GM18498 (cell line): ENCODE measurements around the gene STAC.
"Not testable (repeated sequence)": the region's sequence is repeated elsewhere in the genome, so short reads cannot be mapped to it uniquely, and the experiment has no call there.

ENCODE experiments used
- ATAC-seq: cut with Tn5 transposase; IDR thresholded peaks from one replicate; pipeline ENCODE4 v1.9.1; 2021; ENCODE audit warnings: mild to moderate bottlenecking, moderate library complexity; ENCODE audit not compliant: unreplicated experiment

Gene STAC

DNA sequence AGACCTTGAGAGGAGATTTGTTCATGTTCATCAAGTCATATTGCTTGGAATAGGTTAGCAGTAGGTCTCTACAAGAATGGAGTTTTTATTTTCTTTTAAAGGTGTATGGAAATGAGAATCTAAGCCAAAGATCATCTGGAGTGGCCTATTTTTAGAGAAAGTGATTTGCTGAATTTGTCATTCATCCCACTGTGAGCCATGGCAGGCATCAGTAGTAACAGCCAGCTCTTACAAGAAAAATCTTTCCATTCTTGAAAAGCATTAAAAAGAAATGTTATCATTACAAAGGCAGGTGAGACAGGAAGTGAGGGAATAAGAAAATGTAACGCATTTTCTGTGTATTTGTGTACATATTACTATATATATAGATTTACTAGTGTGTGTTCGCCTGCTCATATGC, 29.6 kb downstream of the STAC start:
- no peak for ATAC-seq

DNA sequence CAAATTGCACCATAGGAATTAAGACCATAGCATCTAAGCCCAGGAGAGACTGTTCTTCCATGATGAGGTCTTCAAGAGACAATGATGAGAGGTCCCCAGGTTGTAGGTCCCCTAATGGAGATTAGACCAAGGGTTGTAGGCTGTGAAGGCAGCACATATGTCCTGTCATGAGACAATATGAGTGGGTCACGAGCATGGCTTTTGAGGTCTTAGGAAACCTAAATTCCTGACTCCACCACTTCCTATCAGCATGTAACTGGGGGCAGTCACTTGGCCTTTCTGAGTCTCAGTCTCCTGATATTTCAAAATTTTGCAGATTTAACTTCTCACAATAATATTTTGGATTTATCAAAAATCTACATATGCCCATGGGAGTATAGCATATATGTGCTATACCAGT, 31.3 kb downstream of the STAC start:
- ATAC-seq: no peak

DNA sequence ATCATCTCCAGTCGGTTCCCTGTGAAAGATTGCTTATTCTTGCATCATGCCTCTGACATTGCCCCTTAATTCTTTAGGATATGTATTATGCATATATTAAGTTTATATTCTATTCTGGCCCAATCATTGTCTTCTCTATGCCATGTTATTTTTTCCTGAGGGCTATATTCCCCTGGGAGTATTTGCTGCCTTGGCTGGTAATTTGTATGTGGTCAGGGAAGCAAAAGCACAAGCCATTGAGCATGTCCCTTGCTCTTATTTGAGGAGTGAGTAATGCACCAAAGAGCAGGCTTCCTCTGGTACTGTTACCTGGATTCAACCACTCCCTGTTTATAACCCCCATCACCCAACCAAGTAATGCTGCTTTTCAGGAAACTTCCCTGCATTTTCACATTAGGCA, 36.3 kb downstream of the STAC start:
- ATAC-seq: no peak

DNA sequence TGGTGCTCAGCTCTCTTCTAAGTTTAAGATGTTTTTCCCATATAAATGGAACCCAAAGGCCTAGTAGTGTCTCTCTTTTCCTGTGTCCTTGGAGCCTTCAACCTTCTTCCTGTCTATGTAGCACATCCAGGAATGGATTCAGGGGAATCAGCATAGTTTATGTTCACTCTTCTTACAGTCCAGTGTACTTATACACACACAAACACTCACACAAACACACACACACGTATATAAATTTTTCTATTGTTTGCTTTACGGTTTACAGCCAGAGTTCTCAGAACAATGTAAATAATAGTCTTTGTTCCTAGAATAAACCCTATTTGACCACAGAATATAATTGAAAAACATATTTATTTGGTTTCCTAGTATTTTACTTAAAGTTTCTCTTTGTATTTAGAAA, 36.9 kb downstream of the STAC start:
- no peak for ATAC-seq

DNA sequence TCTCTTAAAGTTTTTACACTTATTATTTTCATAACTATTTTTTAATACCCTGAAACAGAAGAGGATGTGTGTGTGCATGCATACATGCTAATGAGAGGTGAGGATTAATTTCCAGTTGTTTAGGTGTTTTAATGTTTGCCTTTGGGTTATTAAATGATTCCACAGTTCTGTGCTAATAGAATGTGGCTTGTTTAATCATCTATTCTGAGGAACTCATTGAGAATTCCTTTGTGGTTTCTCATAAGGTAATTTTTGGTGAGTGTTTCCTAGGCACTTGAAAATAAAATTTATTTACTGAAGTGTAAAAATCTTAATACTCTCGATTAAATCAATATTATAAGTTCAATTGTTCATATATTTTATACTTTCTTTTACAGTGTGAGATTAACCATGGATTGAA, 38.0 kb downstream of the STAC start:
- no peak for ATAC-seq

DNA sequence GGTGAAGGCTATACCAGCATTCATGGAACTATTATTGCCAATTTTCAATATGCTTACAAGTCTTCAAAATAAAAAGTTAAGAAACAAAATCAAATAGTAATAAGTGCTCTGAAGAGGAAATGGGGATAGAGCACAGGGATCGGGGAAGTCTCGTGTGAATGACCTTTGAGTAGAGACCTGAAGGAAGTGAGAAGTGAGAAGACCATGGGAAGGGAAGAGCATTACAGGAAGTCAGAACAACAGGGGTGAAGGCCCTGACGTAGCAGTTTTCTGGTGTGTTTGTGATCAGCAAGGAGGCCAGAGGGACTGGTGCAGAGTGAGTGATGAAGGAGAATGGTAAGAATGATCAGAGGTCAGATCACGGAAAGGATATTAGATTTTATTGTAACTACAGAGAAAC, 48.1 kb downstream of the STAC start:
- no peak for ATAC-seq

DNA sequence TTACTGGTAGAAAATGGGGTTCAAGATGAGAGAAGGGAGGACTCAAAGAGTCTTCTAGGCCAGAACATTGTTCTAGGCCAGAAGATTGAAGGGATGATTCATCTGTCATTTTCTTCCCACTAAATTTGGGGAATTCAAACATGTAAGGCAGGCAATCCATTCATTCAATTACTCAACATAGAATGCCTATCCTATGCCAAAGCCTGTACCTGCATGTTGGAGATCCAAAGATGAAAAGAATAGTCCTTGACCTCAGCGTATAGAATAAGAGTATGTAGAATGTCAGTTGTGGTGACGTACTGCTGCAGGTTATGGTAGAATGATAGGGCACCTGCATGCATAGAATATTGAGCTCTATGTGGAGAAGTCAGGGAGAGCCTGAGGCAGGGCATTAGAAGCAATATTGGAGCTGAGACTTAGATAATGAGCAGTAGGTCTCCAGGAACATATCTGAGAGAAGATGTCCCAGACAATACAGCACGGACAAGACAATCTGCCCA, 49.7 kb downstream of the STAC start:
- no peak for ATAC-seq

DNA sequence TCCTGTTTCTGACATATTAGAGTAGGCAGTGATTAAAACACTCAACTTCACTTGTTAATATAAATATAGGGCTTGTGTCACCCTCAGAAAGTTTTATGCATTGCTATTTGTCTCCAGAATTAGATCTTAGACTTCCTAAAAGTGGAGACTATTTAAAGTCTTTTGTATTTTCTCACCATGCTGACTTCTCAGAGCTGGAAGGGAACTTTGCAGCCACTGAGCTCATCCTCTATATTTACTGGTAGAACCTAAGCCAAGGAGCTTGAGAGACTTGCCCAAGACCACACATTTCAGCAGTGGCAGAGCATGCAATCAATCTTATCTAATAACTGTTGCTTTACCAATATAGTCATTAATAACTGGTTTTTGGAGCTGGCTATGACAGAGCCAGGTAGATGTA, 53.2 kb downstream of the STAC start:
- ATAC-seq: no peak

DNA sequence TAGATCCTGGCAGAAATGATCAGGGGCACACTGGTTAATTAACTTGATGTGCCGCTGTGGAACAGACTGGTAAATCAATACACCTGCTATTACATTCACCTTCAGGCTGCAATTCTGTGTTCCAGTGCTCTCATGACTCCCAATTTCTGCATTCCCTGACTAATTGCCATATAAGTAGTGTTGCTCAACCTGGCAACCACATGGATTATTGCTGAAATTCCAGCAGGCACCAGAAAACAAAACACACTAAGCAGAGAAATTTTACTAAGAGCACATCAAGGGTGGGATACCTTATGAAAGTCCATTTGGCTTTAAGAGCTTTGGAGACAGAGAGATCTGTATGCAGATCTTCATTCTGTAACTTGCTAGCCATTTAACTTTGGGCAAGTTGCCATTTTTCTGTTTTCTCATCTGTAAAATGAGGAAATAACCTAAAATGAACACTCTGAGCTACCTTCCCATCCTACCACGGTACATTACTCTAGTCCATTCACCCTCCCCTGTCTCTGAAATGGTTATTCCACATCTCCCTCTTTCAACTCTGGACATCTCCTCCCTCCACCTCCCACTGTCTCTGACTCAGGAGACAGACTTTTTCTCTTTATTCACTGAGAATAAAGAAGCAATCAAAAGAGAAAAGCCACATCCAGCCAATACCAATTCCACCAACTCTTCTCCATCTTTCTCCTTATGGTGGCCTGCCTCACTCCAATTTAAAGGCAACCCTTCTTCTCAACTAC, 54.6 kb downstream of the STAC start:
- ATAC-seq: no peak

DNA sequence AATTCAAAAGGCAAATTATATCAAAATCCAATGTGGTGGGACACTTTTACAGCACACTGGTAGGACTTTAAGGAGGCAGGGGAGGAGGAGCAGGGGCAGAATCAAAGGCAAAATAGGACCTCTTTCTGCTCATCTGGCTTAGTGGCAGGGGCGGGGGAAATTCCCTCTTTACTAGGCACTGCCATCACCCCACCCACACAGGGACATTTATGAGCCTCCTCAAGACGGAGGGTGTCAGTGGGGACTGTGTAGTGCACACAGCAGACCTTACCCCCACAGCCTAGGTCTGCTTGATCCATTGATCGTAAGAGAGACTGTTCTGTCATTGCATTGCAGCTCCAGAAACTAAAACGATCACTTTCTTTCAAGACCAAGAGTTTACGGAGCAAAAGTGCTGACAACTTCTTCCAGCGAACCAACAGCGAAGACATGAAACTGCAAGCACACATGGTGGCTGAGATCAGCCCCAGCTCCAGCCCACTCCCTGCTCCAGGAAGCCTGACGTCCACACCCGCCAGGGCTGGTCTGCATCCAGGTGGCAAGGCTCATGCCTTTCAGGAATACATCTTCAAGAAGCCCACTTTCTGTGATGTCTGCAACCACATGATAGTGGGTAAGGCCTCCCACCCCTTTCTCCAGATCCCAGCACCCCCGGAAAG, 62.9 kb downstream of the STAC start:
- no peak for ATAC-seq

DNA sequence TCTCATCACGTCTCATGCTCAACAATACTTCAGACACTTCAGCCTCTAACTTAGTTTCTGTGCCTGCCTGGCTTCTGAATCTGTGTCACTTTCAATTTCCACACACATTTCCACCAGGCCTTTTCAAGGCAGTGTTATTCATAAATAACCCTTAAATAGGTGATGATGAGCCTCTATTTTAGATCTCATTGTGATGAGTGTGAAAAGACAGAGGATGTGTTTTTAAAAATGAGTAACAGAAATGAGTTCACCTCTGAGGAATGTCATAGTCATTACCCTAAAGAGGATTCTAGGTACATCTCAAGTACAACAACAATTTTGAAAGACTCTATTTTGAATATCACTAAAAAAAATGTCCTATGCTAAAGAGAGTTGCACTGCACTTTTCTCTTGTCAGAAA, 64.6 kb downstream of the STAC start:
- no peak for ATAC-seq

DNA sequence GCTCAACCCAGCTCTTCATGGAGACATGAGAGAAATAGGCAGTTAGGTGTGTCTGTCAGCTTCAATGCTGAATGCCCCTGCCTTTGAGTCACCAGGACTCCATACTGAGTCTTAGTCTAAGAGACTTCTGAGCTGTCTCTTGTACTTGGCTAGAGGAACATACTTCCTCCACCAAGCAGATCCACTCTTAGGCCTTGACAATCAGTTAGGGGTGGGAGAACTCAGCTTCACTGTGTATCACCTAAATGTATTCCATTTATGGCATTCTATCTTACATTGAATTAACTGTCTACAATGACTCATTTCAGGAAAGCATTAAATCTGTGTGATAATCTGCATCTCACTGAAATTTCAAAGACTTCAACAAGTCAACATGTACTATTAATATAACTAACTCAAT, 66.0 kb downstream of the STAC start:
- ATAC-seq: no peak

DNA sequence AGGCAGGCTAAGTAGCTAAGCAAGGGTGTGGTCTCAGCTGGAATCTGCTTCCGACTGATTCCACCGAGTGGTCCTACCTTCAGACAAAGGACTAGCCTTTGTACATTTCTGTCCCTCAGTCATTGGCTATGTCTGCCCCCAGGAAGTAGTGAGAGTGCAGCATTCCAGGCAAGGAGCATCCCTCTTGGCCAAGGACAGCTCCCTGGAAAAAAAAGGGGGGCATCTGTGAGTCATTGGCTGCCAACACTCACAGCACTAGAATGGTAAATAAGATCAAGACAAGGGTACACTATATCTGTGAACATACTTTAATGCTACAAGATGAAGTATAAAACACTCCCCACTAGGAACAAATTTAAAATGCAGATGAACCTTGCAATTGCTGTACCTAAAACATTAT, 66.8 kb downstream of the STAC start:
- no peak for ATAC-seq

DNA sequence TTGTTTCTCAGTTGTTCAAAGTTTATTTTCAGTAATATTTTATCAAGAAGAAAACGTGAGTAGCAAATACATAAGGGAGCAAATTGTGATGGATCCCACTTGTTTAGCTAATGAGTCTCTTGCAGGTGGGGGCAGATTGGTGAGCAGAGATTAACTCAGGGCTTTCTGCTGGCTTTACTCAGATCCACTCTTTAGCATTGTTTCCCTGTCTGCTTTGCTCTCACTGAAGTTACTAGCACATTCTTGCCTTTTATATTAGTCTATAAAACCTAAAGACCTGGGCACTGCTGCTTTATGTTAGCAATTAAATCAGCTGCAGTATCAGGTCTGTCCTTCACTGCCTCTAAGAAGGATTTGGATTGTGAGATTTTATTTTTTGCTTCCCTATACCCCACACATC, 71.5 kb downstream of the STAC start:
- no peak for ATAC-seq

DNA sequence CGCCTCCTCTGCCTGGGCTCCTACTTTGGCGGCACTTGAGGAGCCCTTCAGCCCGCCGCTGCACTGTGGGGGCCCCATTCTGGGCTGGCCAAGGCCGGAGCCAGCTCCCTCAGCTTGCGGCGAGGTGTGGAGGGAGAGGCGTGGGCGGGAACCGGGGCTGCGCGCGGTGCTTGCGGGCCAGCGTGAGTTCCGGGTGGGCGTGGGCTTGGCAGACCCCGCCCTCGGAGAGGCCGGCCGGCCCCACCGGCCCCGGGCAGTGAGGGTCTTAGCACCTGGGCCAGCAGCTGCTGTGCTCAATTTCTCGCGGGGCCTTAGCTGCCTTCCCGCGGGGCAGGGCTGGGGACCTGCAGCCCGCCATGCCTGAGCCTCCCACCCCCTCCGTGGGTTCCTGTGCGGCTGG, 72.9 kb downstream of the STAC start:
- ATAC-seq: not testable (repeated sequence)

DNA sequence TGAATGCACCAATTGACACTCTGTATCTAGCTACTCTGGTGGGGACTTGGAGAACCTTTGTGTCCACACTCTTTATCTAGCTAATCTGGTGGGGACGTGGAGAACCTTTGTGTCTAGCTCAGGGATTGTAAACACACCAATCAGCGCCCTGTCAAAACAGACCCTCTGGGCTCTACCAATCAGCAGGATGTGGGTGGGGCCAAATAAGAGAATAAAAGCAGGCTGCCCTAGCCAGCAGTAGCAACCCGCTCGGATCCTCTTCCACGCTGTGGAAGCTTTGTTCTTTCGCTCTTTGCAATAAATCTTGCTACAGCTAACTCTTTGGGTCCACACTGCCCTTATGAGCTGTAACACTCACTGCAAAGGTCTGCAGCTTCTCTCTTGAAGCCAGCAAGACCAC, 73.6 kb downstream of the STAC start:
- not testable (repeated sequence) for ATAC-seq

DNA sequence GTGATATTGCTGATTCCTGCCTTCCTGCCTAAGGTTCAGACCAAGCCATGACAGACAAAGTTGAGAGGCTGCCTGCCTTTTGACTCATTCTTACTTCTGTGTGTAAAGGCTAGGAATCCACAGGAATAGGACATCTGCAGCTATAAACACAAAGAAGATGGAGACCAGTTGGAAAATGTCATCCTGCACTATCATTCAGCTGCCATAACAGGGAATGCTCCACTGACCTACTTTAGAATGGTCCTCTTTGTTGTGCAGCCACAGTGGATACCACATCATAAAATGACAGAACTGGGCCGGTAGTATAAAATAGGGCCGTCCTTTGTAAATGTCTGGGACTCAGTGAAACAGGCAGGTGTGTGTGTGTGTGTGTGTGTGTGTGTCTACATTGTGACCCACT, 75.1 kb downstream of the STAC start:
- no peak for ATAC-seq

DNA sequence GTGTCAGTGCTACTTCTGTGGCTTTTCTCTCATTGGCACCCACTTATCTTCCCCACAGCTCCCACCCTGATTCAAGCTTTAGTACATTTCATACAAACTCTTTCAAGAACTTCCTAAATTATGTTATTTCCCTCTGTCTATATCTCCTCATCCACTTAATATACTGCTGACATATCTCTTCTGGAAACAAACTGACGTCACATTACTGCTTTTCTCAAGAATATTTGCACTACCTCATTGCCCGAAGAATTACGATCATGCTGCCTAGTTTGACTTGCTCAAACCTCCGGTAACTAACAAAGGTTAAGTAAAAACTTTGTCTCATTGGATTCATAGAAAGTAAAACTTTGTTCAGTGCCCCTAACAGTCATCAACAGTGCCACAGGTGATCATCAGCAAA, 76.5 kb downstream of the STAC start:
- no peak for ATAC-seq

DNA sequence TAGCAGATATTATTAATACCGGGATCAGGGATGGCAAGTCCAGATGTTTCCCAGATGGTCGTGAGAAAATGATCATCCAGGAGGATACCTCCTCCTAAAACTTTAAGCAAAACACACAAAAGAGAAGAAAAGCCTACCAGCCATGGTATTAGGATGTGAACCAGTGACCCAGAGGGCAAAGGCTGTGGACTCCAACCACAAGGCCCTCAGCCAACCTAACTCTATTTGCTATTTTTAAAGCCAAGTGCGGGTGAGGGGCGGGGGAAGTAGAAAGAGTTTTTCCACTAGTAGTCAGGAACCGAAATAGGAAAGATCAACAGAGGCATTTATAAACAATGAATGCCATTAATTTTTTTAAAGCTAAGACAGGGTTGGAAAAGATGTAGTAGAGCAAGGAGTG, 77.4 kb downstream of the STAC start:
- ATAC-seq: no peak

DNA sequence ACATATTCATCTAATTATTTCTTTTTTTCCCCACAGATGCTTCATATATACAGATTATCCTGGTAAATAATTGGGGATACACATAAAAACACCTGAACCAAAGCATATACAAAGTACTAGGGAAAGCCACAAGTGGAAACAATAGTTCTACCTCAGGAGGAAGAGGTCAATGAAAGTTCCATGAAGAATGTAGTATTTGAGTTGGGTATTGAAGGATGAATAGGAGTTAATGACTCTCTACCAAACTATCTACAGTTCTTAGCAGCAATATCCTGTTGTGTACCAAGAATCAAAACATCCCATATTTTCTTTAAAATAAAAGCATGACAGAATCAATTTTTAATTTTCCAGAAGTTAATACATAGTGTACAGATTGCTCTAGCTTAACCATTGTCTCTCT, 78.9 kb downstream of the STAC start:
- no peak for ATAC-seq

DNA sequence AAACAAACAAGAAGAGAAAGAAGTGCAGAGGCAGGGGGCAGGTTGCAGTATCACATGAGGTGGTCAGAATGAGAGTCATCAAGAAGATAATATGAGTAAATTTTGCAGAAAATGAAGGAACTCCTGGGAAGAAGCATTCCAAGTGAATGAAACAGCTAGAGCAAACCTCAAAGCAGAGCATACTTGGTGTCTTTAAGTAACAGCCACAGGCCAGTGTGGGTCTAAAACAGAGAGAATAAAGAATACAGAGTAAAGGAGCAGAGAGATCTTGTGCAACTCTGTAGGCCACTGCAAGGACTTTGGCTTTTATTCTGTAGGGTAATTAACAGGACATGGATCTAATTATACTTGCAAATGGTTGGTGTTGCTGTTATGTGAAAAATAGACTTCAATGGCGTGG, 81.3 kb downstream of the STAC start:
- no peak for ATAC-seq

DNA sequence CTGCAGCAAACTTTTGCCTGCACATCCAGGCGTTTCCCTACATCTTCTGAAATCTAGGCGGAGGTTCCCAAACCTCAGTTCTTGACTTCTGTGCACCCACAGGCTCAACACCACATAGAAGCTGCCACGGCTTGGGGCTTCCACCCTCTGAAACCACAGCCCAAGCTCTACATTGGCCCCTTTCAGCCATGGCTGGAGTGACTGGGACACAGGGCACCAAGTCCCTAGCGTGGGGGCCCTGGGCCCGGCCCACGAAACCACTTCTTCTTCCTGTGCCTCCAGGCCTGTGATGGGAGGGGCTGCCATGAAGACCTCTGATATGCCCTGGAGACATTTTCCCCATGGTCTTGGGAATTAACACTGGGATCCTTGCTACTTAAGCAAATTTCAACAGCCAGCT, 91.7 kb downstream of the STAC start:
- not testable (repeated sequence) for ATAC-seq

DNA sequence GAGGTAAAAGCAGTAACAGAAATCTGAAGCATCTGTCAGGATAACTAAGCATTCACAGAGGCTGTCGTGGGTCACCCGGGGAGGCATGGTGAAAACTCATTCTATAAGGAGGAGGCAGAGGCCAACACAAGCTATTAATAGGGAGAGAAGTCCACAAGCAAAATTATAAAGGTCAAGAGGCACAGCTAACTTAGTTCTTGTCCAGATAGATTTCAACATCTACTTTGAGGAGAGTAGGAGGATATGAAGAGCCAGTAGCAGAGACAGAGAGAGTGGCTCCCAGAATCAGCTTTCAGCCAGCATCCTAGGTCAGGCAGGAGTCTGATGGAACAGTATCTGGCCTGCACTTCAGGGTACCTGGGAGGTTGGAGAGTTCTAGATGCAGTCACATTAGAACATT, 95.3 kb downstream of the STAC start:
- ATAC-seq: no peak
